Keratinocyte (primary cell): ENCODE measurements around the gene IL6R. TPM values are rescaled to one million over a fixed set of nuclear protein-coding genes. Genes with fewer than 3 reads are reported as not detected.

Experiments used
- DNase-seq: peaks from one replicate; pipeline ENCODE4 v3.0.0-alpha.2; 2011; ENCODE audit warnings: low read depth, missing footprints, low spot score
- FAIRE-seq: peaks from 2 replicates; lab custom pipeline; 2011; peaks lifted over from hg19 to GRCh38; lab: Jason Lieb, UNC
- H2AFZ ChIP-seq: 2 replicates; pipeline ENCODE4 v1.6.0; 2012; ENCODE audit warnings: low read length, control low read depth, inconsistent platforms; ENCODE audit not compliant: control insufficient read depth
- H3K27ac ChIP-seq: 2 replicates; pipeline ENCODE4 v1.5.1; 2011; ENCODE audit warnings: low read length; ENCODE audit not compliant: control insufficient read depth, insufficient read depth
- H3K27me3 ChIP-seq: 3 replicates; pipeline ENCODE4 v1.6.0; 2011; ENCODE audit warnings: low read length; ENCODE audit not compliant: control insufficient read depth, insufficient read depth; ENCODE audit errors: extremely low read depth
- H3K36me3 ChIP-seq, 2 experiments: 2 replicates in 1 of 2; 3 replicates in 1 of 2; pipeline ENCODE4 v1.5.1; 2011; ENCODE audit warnings: low read length in 2 of 2, mild to moderate bottlenecking in 1 of 2; ENCODE audit not compliant: control insufficient read depth in 2 of 2, insufficient read depth in 2 of 2; ENCODE audit errors: extremely low read depth in 1 of 2
- H3K4me1 ChIP-seq: 3 replicates; pipeline ENCODE4 v1.5.1; 2011; ENCODE audit warnings: low read length; ENCODE audit not compliant: control insufficient read depth, insufficient read depth; ENCODE audit errors: extremely low read depth
- H3K4me2 ChIP-seq: 3 replicates; pipeline ENCODE4 v1.6.0; 2011; ENCODE audit warnings: low read depth, low read length; ENCODE audit not compliant: control insufficient read depth, insufficient read depth; ENCODE audit errors: extremely low read depth
- H3K4me3 ChIP-seq, 3 experiments: fragments of 200-600 bp in 1 of 3; sonication (generic) in 1 of 3; 2 replicates in 2 of 3; 3 replicates in 1 of 3; pipeline ENCODE4 v1.5.1; 2011 to 2016; ENCODE audit warnings: low read length in 3 of 3, mild to moderate bottlenecking in 3 of 3, control low read depth in 2 of 3, inconsistent platforms in 1 of 3, low read depth in 1 of 3, mixed read lengths in 1 of 3, mixed run types in 1 of 3, moderate library complexity in 1 of 3; ENCODE audit not compliant: control insufficient read depth in 2 of 3, insufficient read depth in 2 of 3; ENCODE audit errors: extremely low read depth in 1 of 3
- H3K79me2 ChIP-seq: 2 replicates; pipeline ENCODE4 v1.6.0; 2012; ENCODE audit warnings: low read length; ENCODE audit not compliant: control insufficient read depth, insufficient read depth
- H3K9ac ChIP-seq: 3 replicates; pipeline ENCODE4 v1.6.0; 2011; ENCODE audit warnings: low read length; ENCODE audit not compliant: control insufficient read depth, insufficient read depth; ENCODE audit errors: extremely low read depth
- H3K9me1 ChIP-seq: 3 replicates; pipeline ENCODE4 v1.6.0; 2011; ENCODE audit warnings: low read length; ENCODE audit not compliant: control insufficient read depth, insufficient read depth; ENCODE audit errors: extremely low read depth
- H3K9me3 ChIP-seq: 2 replicates; pipeline ENCODE4 v1.5.1; 2012; ENCODE audit warnings: low read depth, low read length; ENCODE audit not compliant: control insufficient read depth
- H4K20me1 ChIP-seq: 3 replicates; pipeline ENCODE4 v1.6.0; 2011; ENCODE audit warnings: low read length; ENCODE audit not compliant: control insufficient read depth, insufficient read depth; ENCODE audit errors: extremely low read depth
- CTCF ChIP-seq, 3 experiments: IDR thresholded peaks in 1 of 3; conservative IDR thresholded peaks in 1 of 3; optimal IDR thresholded peaks in 1 of 3; 2 replicates in 2 of 3; 3 replicates in 1 of 3; pipeline versions ENCODE3 to v1.5.1; 2011; ENCODE audit warnings: low read length in 3 of 3, mild to moderate bottlenecking in 3 of 3, moderate library complexity in 2 of 3, control low read depth in 1 of 3, inconsistent platforms in 1 of 3; ENCODE audit not compliant: insufficient read depth in 2 of 3; ENCODE audit errors: extremely low read depth in 1 of 3
- EZH2 ChIP-seq: IDR thresholded peaks from one replicate; pipeline ENCODE4 v1.6.1; 2012; ENCODE audit warnings: inconsistent platforms, mild to moderate bottlenecking, low read length, moderate library complexity
- dilution Hi-C: fragments of 300-500 bp; cut with MboI; formaldehyde crosslinking; loops from one replicate; pipeline ENCODE4 v1.7.0; 2020; ENCODE audit warnings: low sequenced_read_pairs; ENCODE audit not compliant: extremely low pct_ligation_motif_present
- polyA plus RNA-seq, 5 experiments: library from polyadenylated mRNA; depleted of rRNA in 3 of 5; stranded (reverse) in 3 of 5; stranded (forward) in 1 of 5; unstranded in 1 of 5; fragments of >200 nt; gene quantifications; 1 replicate in 1 of 5; 2 replicates in 3 of 5; 3 replicates in 1 of 5; pipeline versions ENCODE4 v1.2.1 to v1.2.3, GENCODE V29; 2011 to 2012; ENCODE audit warnings: missing spikeins in 2 of 5, low read depth in 1 of 5, low replicate concordance in 1 of 5

The IL6R gene
- polyA plus RNA-seq, 1 donor (not counting 4 experiments of a cell fraction or from before 2014, with no cell fraction given), result 12.6 TPM

- TF ChIP-seq CTCF (optimal IDR thresholded peaks at IDR 0.05 in 1 of 3, IDR thresholded peaks at IDR 0.05 in 1 of 3, conservative IDR thresholded peaks at IDR 0.05 in 1 of 3; ENCODE audit: extremely low read depth in 1 of 3, insufficient read depth in 2 of 3, low read length in 3 of 3) (no peak), EZH2 (no peak)
- FAIRE-seq (peak; percentile 20), DNase-seq (no peak)
- Histone ChIP-seq H3K4me2 (peak overlapping the region; percentile 63), H3K4me1 (peaks cover 67% of the 10 kb centered on the region), H3K4me3 (no peak overlapping the region), H3K27me3 (no peaks in the 10 kb centered on the region), H3K9ac (peak overlapping the region; percentile 69), H3K9me3 (no peaks in the 10 kb centered on the region), H3K27ac (peak overlapping the region; percentile 95), H4K20me1 (no peaks in the 10 kb centered on the region), H3K36me3 (peaks cover 4 to 11% of the 10 kb centered on the region in 2 experiments), H3K9me1 (peaks cover 3% of the 10 kb centered on the region), H2AFZ (peak overlapping the region; percentile 59), H3K79me2 (no peaks in the 10 kb centered on the region)
- dilution Hi-C loops, result no loop called here
Measured at GRCh38 chr1:154434346-154435085, 29.4 kb downstream of the IL6R start.

- Histone ChIP-seq H3K36me3 (peaks cover 4 to 14% of the 10 kb centered on the region in 2 experiments), H3K27me3 (no peaks in the 10 kb centered on the region), H3K9me1 (peaks cover 3% of the 10 kb centered on the region), H3K27ac (no peak overlapping the region), H3K4me3 (no peak overlapping the region), H3K9me3 (no peaks in the 10 kb centered on the region), H3K79me2 (no peaks in the 10 kb centered on the region), H3K9ac (no peak overlapping the region), H2AFZ (no peak overlapping the region), H3K4me1 (peaks cover 55% of the 10 kb centered on the region), H3K4me2 (no peak overlapping the region), H4K20me1 (no peaks in the 10 kb centered on the region)
- DNase-seq (no peak), FAIRE-seq (no peak)
- dilution Hi-C loops, result no loop called here
- TF ChIP-seq EZH2 (no peak), CTCF (optimal IDR thresholded peaks at IDR 0.05 in 1 of 3, IDR thresholded peaks at IDR 0.05 in 1 of 3, conservative IDR thresholded peaks at IDR 0.05 in 1 of 3; ENCODE audit: extremely low read depth in 1 of 3, insufficient read depth in 2 of 3, low read length in 3 of 3) (no peak)
Measured at GRCh38 chr1:154435599-154436200, 30.6 kb downstream of the IL6R start.
